ENCODE results near the gene NUDT5. TPM values are rescaled to one million over a fixed set of nuclear protein-coding genes. Genes with fewer than 3 reads are reported as not detected.
A peak's percentile ranks its signal among the peaks of the same experiment; 100 is the strongest.

The NUDT5 gene
- total RNA-seq, 1 experiment from 2014 or later = 117 TPM

DNA sequence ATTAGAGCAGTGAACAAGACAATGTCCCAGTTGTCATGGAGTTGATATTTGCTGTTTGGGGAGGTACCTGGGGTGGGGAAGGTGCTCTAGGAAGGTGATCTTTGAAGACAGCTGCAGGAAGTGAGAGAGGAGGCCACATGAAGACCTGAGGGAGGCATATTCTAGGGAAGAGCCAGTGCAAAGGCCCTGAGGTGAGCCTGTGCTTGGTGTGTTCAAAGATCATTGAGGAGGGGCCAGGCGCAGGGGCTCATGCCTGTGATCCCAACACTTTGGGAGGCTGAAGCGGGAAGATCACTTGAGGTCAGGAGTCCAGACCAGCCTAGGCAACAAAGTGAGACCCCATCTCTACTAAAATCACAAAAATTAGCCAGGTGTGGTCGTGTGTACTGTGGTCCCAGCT lies 51.2 kb downstream of the NUDT5 start:
- Histone ChIP-seq H2AFZ (ENCODE audit: low read length) (no peak overlapping the region), H2BK20ac (ENCODE audit: low read depth, low read length, poor library complexity, severe bottlenecking) (no peak overlapping the region)

More for the DNA sequence above, 51.2 kb downstream of the NUDT5 start:
- no peak overlapping the region for H3K4me2 ChIP-seq (ENCODE audit: insufficient read depth, insufficient read length, low read length)
- no CpG with 5 or more reads among the region's 3 CpGs for WGBS (ENCODE audit: extremely low coverage, insufficient read length, low lambda C conversion rate)
- no peaks in the 10 kb centered on the region for H3K9me3 ChIP-seq (ENCODE audit: control insufficient read depth, low read depth, low read length)
- Mint-ChIP-seq H3K27ac (peak overlapping the region in 1 of 3 experiments; percentile 24; a peak in 2 of 7 replicates), H3K36me3 (ENCODE audit: insufficient read depth in 1 of 3, low read depth in 3 of 3) (peaks cover 14 to 34% (median 30%) of the 10 kb centered on the region in 3 experiments; a peak in 6 of 7 replicates), H3K27me3 (ENCODE audit: low read depth) (no peaks in the 10 kb centered on the region), H3K4me3 (no peak overlapping the region), H3K9me3 (no peaks in the 10 kb centered on the region), H3K4me1 (no peaks in the 10 kb centered on the region)
- no peak overlapping the region for H3T11ph ChIP-seq (ENCODE audit: low read length)
- no peak overlapping the region for H2BK120ac ChIP-seq (ENCODE audit: low read depth, low read length, poor library complexity, severe bottlenecking)
- H4K91ac ChIP-seq (ENCODE audit: insufficient read length, low read depth, low read length) = no peak overlapping the region
- H4K8ac ChIP-seq (replicated peaks; ENCODE audit: insufficient read length, low read depth, low read length) = no peak overlapping the region
- TF ChIP-seq, protein P1, sequence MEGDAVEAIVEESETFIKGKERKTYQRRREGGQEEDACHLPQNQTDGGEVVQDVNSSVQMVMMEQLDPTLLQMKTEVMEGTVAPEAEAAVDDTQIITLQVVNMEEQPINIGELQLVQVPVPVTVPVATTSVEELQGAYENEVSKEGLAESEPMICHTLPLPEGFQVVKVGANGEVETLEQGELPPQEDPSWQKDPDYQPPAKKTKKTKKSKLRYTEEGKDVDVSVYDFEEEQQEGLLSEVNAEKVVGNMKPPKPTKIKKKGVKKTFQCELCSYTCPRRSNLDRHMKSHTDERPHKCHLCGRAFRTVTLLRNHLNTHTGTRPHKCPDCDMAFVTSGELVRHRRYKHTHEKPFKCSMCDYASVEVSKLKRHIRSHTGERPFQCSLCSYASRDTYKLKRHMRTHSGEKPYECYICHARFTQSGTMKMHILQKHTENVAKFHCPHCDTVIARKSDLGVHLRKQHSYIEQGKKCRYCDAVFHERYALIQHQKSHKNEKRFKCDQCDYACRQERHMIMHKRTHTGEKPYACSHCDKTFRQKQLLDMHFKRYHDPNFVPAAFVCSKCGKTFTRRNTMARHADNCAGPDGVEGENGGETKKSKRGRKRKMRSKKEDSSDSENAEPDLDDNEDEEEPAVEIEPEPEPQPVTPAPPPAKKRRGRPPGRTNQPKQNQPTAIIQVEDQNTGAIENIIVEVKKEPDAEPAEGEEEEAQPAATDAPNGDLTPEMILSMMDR (conservative IDR thresholded peaks at IDR 0.05) = no peak
- DNase-seq = no peak
- no peak overlapping the region for H3K27ac ChIP-seq (ENCODE audit: insufficient read length, low read depth, low read length)
- no peak overlapping the region for H3K18ac ChIP-seq (ENCODE audit: insufficient read length, low read depth, low read length)
- H3K23ac ChIP-seq (ENCODE audit: insufficient read length, low read depth, low read length) = no peak overlapping the region
- H3K4ac ChIP-seq (ENCODE audit: low read depth, low read length) = no peak overlapping the region
- no peaks in the 10 kb centered on the region for H3K79me1 ChIP-seq (ENCODE audit: insufficient read depth, low read depth, low read length, poor library complexity, severe bottlenecking)
- no peaks in the 10 kb centered on the region for H3K23me2 ChIP-seq (ENCODE audit: insufficient read length, low read depth, low read length, poor library complexity, severe bottlenecking)
- H2AK5ac ChIP-seq (ENCODE audit: insufficient read length, low read length) = no peak overlapping the region
- H4K20me1 ChIP-seq (ENCODE audit: control insufficient read depth, insufficient read depth, insufficient read length) = no peaks in the 10 kb centered on the region
- no peak overlapping the region for H2BK15ac ChIP-seq (ENCODE audit: low read depth, low read length)
- no peak overlapping the region for H2BK5ac ChIP-seq (ENCODE audit: insufficient read length, low read length)
- H2BK12ac ChIP-seq (ENCODE audit: insufficient read length, low read depth, low read length) = no peak overlapping the region
- H3K27me3 ChIP-seq (ENCODE audit: insufficient read depth, low read length) = no peaks in the 10 kb centered on the region
- H3K79me2 ChIP-seq (ENCODE audit: insufficient read depth, low read length) = no peaks in the 10 kb centered on the region
- H3K9ac ChIP-seq (ENCODE audit: extremely low read depth, insufficient read length, low read length) = no peak overlapping the region
- no peak overlapping the region for H4K5ac ChIP-seq (ENCODE audit: insufficient read length, low read depth, low read length)
- H3K56ac ChIP-seq (ENCODE audit: insufficient read length, low read depth, low read length) = no peak overlapping the region
- H3K4me1 ChIP-seq (ENCODE audit: insufficient read depth, low read length) = no peaks in the 10 kb centered on the region
- H3K14ac ChIP-seq (ENCODE audit: insufficient read depth, low read length) = no peak overlapping the region

Measured in H9 (cell line).